Peyer's patch (tissue), 4 donors: Measurements from ENCODE around the gene ZNF616.

Experiments
- POLR2A ChIP-seq, 2 donors: fragments of 450-650 bp; IDR thresholded peaks; one replicate each; pipeline ENCODE4 v1.5.1; 2017; ENCODE audit warnings: antibody characterized with exemption in 2 of 2, mild to moderate bottlenecking in 2 of 2, moderate library complexity in 2 of 2
- TF ChIP-seq, protein P1 (sequence below), 6 experiments: fragments of 450-650 bp in 4 of 6; fragments of 200-600 bp in 2 of 6; sonication (generic) in 1 of 6; IDR thresholded peaks; one replicate each; pipeline ENCODE4 v1.5.1; 2017 to 2019; ENCODE audit warnings: antibody characterized with exemption in 6 of 6, mild to moderate bottlenecking in 3 of 6, moderate library complexity in 1 of 6

DNA sequence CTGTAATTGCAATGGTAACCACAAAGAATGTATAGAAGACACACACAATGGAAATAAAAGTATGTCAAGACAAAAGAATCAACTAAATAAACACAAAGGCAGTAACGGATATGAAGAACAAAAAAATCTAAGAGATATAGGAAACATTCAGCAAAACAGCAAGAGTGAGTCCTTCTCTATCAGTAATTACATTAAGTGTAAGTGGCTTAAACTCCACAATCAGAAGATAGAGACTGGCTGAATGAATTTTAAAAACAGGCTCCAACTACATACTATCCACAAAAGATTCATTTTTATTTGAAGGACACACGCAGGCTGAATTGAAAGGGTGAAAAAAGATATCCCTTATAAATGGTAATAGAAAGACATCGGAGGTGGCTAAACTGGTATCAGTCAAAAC is 19.5 kb downstream of the ZNF616 start:
- TF ChIP-seq, protein P1, sequence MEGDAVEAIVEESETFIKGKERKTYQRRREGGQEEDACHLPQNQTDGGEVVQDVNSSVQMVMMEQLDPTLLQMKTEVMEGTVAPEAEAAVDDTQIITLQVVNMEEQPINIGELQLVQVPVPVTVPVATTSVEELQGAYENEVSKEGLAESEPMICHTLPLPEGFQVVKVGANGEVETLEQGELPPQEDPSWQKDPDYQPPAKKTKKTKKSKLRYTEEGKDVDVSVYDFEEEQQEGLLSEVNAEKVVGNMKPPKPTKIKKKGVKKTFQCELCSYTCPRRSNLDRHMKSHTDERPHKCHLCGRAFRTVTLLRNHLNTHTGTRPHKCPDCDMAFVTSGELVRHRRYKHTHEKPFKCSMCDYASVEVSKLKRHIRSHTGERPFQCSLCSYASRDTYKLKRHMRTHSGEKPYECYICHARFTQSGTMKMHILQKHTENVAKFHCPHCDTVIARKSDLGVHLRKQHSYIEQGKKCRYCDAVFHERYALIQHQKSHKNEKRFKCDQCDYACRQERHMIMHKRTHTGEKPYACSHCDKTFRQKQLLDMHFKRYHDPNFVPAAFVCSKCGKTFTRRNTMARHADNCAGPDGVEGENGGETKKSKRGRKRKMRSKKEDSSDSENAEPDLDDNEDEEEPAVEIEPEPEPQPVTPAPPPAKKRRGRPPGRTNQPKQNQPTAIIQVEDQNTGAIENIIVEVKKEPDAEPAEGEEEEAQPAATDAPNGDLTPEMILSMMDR (IDR thresholded peaks at IDR 0.05): no peak
- TF ChIP-seq POLR2A (IDR thresholded peaks at IDR 0.05): no peak
